ENCODE data around the gene SMAD9. TPM values are rescaled to one million over a fixed set of nuclear protein-coding genes. Genes with fewer than 3 reads are reported as not detected.

Gene SMAD9
- total and polyA plus RNA-seq, 2 of the 13 experiments (the other 11 are each of a cell fraction or from before 2014, with no cell fraction given): 4.2 to 7.7 TPM

DNA sequence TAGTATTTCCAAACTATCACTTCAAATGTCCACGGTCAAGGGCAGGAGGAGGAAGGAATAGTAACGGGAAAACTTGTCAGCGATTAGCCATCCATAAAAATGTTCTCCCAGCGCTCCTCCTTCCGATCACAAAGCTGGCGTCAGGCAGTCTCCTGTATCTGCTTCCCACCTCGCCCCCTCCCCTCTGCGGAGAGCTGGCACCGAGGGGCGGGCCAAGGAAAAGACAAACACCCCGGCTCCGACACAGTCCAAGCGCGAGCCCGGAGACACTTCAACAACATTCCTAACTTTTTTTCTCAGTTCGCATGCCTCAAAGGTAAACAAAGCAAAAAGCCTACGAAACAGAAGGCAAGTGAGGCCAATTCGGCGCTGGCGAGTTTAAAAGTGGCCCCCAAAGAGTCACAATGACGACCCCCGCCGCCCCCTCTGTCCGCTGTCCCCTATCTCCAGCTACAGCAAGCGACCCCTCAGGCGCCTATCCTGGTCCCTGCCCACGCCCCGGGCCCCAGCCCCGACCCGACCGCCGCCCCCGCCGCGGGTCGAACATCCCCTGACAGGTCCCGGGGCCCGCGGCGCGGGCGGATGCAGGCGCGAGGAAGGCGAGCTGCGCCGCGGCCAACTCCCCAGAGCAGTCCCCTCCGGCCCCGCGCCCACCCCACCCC is 736 bp downstream of the SMAD9 start (continued):
- peak; percentile 40; the same call in 1 of the 2 replicates for TF ChIP-seq FOXP4 (CRISPR knock-in tag; IDR thresholded peaks at IDR 0.05)
- no peak for TF ChIP-seq ZNF761 (CRISPR knock-in tag; conservative IDR thresholded peaks at IDR 0.05)
- peak; percentile 42; the same call in 1 of the 2 replicates for TF ChIP-seq PHF8 (CRISPR knock-in tag; IDR thresholded peaks at IDR 0.05)
- TF ChIP-seq, protein P1, sequence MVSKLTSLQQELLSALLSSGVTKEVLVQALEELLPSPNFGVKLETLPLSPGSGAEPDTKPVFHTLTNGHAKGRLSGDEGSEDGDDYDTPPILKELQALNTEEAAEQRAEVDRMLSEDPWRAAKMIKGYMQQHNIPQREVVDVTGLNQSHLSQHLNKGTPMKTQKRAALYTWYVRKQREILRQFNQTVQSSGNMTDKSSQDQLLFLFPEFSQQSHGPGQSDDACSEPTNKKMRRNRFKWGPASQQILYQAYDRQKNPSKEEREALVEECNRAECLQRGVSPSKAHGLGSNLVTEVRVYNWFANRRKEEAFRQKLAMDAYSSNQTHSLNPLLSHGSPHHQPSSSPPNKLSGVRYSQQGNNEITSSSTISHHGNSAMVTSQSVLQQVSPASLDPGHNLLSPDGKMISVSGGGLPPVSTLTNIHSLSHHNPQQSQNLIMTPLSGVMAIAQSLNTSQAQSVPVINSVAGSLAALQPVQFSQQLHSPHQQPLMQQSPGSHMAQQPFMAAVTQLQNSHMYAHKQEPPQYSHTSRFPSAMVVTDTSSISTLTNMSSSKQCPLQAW (CRISPR knock-in tag; IDR thresholded peaks at IDR 0.05): peak; percentile 57; the same call in 1 of the 2 replicates
- TF ChIP-seq SKI (IDR thresholded peaks at IDR 0.05; ENCODE audit: partially characterized antibody): peak; percentile 31
- TF ChIP-seq FOXK1 (CRISPR knock-in tag; IDR thresholded peaks at IDR 0.05; ENCODE audit: borderline replicate concordance, low read depth): peak; percentile 33; the same call in 1 of the 2 replicates
- TF ChIP-seq ARNTL (CRISPR knock-in tag; IDR thresholded peaks at IDR 0.05): 0 out of 2 replicates have a peak, but pooled peaks have one; percentile 16
- TF ChIP-seq KLF11 (CRISPR knock-in tag; IDR thresholded peaks at IDR 0.05): no peak
- TF ChIP-seq FOXA1 (IDR thresholded peaks at IDR 0.05): no peak
- TF ChIP-seq FOXA1 (CRISPR knock-in tag; IDR thresholded peaks at IDR 0.05): peak; percentile 56
- TF ChIP-seq, protein P2, sequence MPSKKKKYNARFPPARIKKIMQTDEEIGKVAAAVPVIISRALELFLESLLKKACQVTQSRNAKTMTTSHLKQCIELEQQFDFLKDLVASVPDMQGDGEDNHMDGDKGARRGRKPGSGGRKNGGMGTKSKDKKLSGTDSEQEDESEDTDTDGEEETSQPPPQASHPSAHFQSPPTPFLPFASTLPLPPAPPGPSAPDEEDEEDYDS (CRISPR knock-in tag; IDR thresholded peaks at IDR 0.05): 0 out of 2 replicates have a peak, but pooled peaks have one; percentile 39
- peak; percentile 63; the same call in 1 of the 2 replicates for TF ChIP-seq KMT2B (CRISPR knock-in tag; IDR thresholded peaks at IDR 0.05)
- peak; percentile 74 for TF ChIP-seq HNRNPK (IDR thresholded peaks at IDR 0.05; ENCODE audit: low read depth, low read length, poor library complexity, severe bottlenecking)
- TF ChIP-seq RXRB (CRISPR knock-in tag; IDR thresholded peaks at IDR 0.05; ENCODE audit: borderline replicate concordance): 0 out of 2 replicates have a peak, but pooled peaks have one; percentile 12
- TF ChIP-seq ZNF777 (CRISPR knock-in tag; IDR thresholded peaks at IDR 0.05): peak; percentile 67; the same call in 1 of the 2 replicates
- TF ChIP-seq XRCC5 (optimal IDR thresholded peaks at IDR 0.05; ENCODE audit: low read length): peak; percentile 37
- TF ChIP-seq, protein P3, sequence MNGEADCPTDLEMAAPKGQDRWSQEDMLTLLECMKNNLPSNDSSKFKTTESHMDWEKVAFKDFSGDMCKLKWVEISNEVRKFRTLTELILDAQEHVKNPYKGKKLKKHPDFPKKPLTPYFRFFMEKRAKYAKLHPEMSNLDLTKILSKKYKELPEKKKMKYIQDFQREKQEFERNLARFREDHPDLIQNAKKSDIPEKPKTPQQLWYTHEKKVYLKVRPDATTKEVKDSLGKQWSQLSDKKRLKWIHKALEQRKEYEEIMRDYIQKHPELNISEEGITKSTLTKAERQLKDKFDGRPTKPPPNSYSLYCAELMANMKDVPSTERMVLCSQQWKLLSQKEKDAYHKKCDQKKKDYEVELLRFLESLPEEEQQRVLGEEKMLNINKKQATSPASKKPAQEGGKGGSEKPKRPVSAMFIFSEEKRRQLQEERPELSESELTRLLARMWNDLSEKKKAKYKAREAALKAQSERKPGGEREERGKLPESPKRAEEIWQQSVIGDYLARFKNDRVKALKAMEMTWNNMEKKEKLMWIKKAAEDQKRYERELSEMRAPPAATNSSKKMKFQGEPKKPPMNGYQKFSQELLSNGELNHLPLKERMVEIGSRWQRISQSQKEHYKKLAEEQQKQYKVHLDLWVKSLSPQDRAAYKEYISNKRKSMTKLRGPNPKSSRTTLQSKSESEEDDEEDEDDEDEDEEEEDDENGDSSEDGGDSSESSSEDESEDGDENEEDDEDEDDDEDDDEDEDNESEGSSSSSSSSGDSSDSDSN (CRISPR knock-in tag; IDR thresholded peaks at IDR 0.05): 0 out of 2 replicates have a peak, but pooled peaks have one; percentile 43
- TF ChIP-seq, protein P4, sequence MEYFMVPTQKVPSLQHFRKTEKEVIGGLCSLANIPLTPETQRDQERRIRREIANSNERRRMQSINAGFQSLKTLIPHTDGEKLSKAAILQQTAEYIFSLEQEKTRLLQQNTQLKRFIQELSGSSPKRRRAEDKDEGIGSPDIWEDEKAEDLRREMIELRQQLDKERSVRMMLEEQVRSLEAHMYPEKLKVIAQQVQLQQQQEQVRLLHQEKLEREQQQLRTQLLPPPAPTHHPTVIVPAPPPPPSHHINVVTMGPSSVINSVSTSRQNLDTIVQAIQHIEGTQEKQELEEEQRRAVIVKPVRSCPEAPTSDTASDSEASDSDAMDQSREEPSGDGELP (IDR thresholded peaks at IDR 0.05; ENCODE audit: borderline replicate concordance, low read depth): no peak
- no peak for TF ChIP-seq RBAK (CRISPR knock-in tag; IDR thresholded peaks at IDR 0.05)
- TF ChIP-seq MTA1 (CRISPR knock-in tag; IDR thresholded peaks at IDR 0.05; ENCODE audit: borderline replicate concordance): peak; percentile 48; the same call in 1 of the 2 replicates
- 0 out of 2 replicates have a peak, but pooled peaks have one; percentile 9 for TF ChIP-seq ZFY (CRISPR knock-in tag; IDR thresholded peaks at IDR 0.05)
- 0 out of 2 replicates have a peak, but pooled peaks have one; percentile 48 for TF ChIP-seq ZFP37 (CRISPR knock-in tag; IDR thresholded peaks at IDR 0.05; ENCODE audit: borderline replicate concordance)

All from HepG2 (cell line).